B cell (primary cell): ENCODE results near the gene LIN28B.

ENCODE experiments used
- CTCF ChIP-seq: fragments of 200-600 bp; IDR thresholded peaks from one replicate; pipeline ENCODE4 v1.8.0; 2022; ENCODE audit warnings: antibody characterized with exemption, mild to moderate bottlenecking
- EZH2 ChIP-seq: IDR thresholded peaks from 2 replicates; pipeline ENCODE4 v1.6.1; 2012; ENCODE audit warnings: borderline replicate concordance, low read depth, mild to moderate bottlenecking, moderate library complexity, low read length; ENCODE audit not compliant: insufficient read depth, poor library complexity, severe bottlenecking

- TF ChIP-seq EZH2 (no peak), CTCF (peak; percentile 87)
These were observed 130.8 kb downstream of the LIN28B start for GRCh38 chr6:105087571-105088211.
